Forelimb muscle (tissue), 1 donor: ENCODE data around the gene NBAS. TPM values are rescaled to one million over a fixed set of nuclear protein-coding genes. Genes with fewer than 3 reads are reported as not detected.

Source experiments
- DNase-seq: peaks from one replicate; pipeline ENCODE4 v3.0.0-alpha.2; 2013; ENCODE audit warnings: low read depth
- polyA plus RNA-seq: library from polyadenylated mRNA; unstranded; fragments of 120-200 nt; gene quantifications from one replicate; pipeline ENCODE4 v1.2.1, GENCODE V29; 2013; ENCODE audit not compliant: insufficient read length

The NBAS gene
- polyA plus RNA-seq, 1 donor = 37.5 TPM

- no peak for DNase-seq
Observed at GRCh38 chr2:15306706-15307105, 254.4 kb downstream of the NBAS start.

GRCh38 chr2:15303874-15304273 lies 257.3 kb downstream of the NBAS start:
- DNase-seq = no peak

GRCh38 chr2:15302154-15302553 lies 259.0 kb downstream of the NBAS start:
- no peak for DNase-seq

- DNase-seq = no peak
Observed at GRCh38 chr2:15300624-15301573, 260.2 kb downstream of the NBAS start.

GRCh38 chr2:15299904-15300520 lies 261.1 kb downstream of the NBAS start:
- DNase-seq = no peak

GRCh38 chr2:15298770-15299169 lies 262.4 kb downstream of the NBAS start:
- DNase-seq = no peak

- DNase-seq = no peak
Observed at GRCh38 chr2:15293262-15293937, 267.7 kb downstream of the NBAS start.

- no peak for DNase-seq
Observed at GRCh38 chr2:15287447-15288184, 273.5 kb downstream of the NBAS start.

GRCh38 chr2:15284614-15285013 lies 276.5 kb downstream of the NBAS start:
- no peak for DNase-seq

GRCh38 chr2:15281681-15282080 lies 279.5 kb downstream of the NBAS start:
- no peak for DNase-seq

- DNase-seq = no peak
Observed at GRCh38 chr2:15279201-15279876, 281.8 kb downstream of the NBAS start.

- no peak for DNase-seq
Observed at GRCh38 chr2:15278296-15278695, 282.8 kb downstream of the NBAS start.

GRCh38 chr2:15275346-15275745 lies 285.8 kb downstream of the NBAS start:
- no peak for DNase-seq

- DNase-seq = no peak
Observed at GRCh38 chr2:15273452-15273851, 287.7 kb downstream of the NBAS start.

GRCh38 chr2:15272942-15273341 lies 288.2 kb downstream of the NBAS start:
- no peak for DNase-seq

GRCh38 chr2:15271941-15272542 lies 289.1 kb downstream of the NBAS start:
- no peak for DNase-seq

GRCh38 chr2:15271276-15271675 lies 289.9 kb downstream of the NBAS start:
- no peak for DNase-seq

- DNase-seq = no peak
Observed at GRCh38 chr2:15269043-15269442, 292.1 kb downstream of the NBAS start.

- DNase-seq = no peak
Observed at GRCh38 chr2:15265889-15266288, 295.2 kb downstream of the NBAS start.

GRCh38 chr2:15263976-15264685 lies 297.0 kb downstream of the NBAS start:
- DNase-seq = peak; percentile 28
